ENCODE data around the gene ALLC.

GRCh38 chr2:3738454-3738853, 80.5 kb downstream of the ALLC start:
- TF ChIP-seq EZH2 (IDR thresholded peaks at IDR 0.05) (no peak), POLR2AphosphoS5 (IDR thresholded peaks at IDR 0.05; ENCODE audit: borderline replicate concordance, low read depth, low read length) (no peak)

Measured in SK-N-MC (cell line).